ENCODE results near the gene SOD3. TPM values are rescaled to one million over a fixed set of nuclear protein-coding genes. Genes with fewer than 3 reads are reported as not detected.

The SOD3 gene
- total and polyA plus RNA-seq, 2 of the 4 experiments (the other 2 are of a cell fraction) = 0.36 to 5.8 TPM

DNA sequence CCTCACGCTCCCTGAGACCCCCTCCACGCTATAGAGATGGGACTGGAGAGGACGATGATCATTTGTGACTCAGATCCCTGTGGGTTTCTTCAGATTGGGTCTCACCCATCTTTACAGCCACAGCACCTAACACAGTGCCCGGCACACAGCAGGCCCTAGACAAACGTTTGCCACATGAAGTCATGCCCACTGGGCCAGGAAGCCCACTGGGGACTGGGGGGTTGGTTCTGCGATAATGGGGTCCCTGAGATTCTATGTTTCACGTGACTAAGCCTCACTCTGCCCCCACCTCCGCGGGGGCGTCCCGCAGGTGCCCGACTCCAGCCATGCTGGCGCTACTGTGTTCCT, 3.8 kb downstream of the SOD3 start:
- Histone ChIP-seq H2BK120ac (ENCODE audit: low read depth, low read length) (no peak overlapping the region), H2AK9ac (replicated peaks; ENCODE audit: low read depth, low read length, poor library complexity) (no peak overlapping the region), H2BK5ac (ENCODE audit: low read depth, low read length, poor library complexity, severe bottlenecking) (no peak overlapping the region), H3K14ac (replicated peaks; ENCODE audit: low read depth, low read length) (no peak overlapping the region), H3K9ac (ENCODE audit: low read depth, low read length) (no peak overlapping the region), H3K9me1 (ENCODE audit: insufficient read depth, low read length) (peaks cover 9% of the 10 kb centered on the region), H2AK5ac (ENCODE audit: low read depth, low read length) (no peak overlapping the region), H3K79me1 (ENCODE audit: low read depth in 1 of 2, low read length in 2 of 2) (no peaks in the 10 kb centered on the region), H3K27me3 (ENCODE audit: control insufficient read depth, insufficient read depth, low read length) (no peaks in the 10 kb centered on the region; the same call in 1 of the 2 replicates), H3K27ac (ENCODE audit: insufficient read depth, low read length) (no peak overlapping the region), H3K18ac (ENCODE audit: low read depth, low read length) (no peak overlapping the region), H2BK20ac (ENCODE audit: low read depth, low read length) (no peak overlapping the region), H2AFZ (replicated peaks; ENCODE audit: low read length, poor library complexity) (no peak overlapping the region), H3K36me3 (ENCODE audit: control insufficient read depth, insufficient read depth, low read length) (no peaks in the 10 kb centered on the region; the same call in 1 of the 2 replicates), H4K5ac (ENCODE audit: low read depth, low read length) (no peak overlapping the region), H3K9me3 (ENCODE audit: control insufficient read depth, insufficient read depth, low read length) (no peaks in the 10 kb centered on the region), H3K4me3 (ENCODE audit: insufficient read depth, low read depth, low read length) (no peak overlapping the region), H3K4me2 (ENCODE audit: low read depth, low read length) (no peak overlapping the region), H3K56ac (ENCODE audit: extremely low read depth, insufficient read depth, low read length) (no peak overlapping the region), H4K20me1 (ENCODE audit: insufficient read depth, low read length) (no peaks in the 10 kb centered on the region), H4K8ac (ENCODE audit: low read depth in 2 of 2, low read length in 2 of 2) (no peak overlapping the region), H2BK15ac (ENCODE audit: low read depth, low read length) (no peak overlapping the region), H3K23ac (ENCODE audit: low read depth, low read length) (no peak overlapping the region), H4K91ac (ENCODE audit: insufficient read depth, low read depth, low read length) (no peak overlapping the region), H3K4me1 (ENCODE audit: control insufficient read depth, insufficient read depth, low read length) (peaks cover 11% of the 10 kb centered on the region), H3K4ac (ENCODE audit: low read depth, low read length) (no peak overlapping the region)
- 91% methylated on average over 5 of the region's 13 CpGs; no CpG with 5 or more reads in 1 of the 2 experiments for WGBS, 2 experiments (ENCODE audit: extremely low coverage in 2 of 2, insufficient read length in 1 of 2)
- intact Hi-C loops (cut with micrococcal nuclease) = loop anchor here (10.0 kb wide), 1 partner anchor 324 kb away; no protein-coding TSS in a partner anchor
- TF ChIP-seq ELK1 (IDR thresholded peaks at IDR 0.05; ENCODE audit: borderline replicate concordance, low read depth, low read length) = no peak
- TF ChIP-seq POLR2A (IDR thresholded peaks at IDR 0.05; ENCODE audit: low read depth, low read length) = no peak
- no peak for TF ChIP-seq FOS (IDR thresholded peaks at IDR 0.05; ENCODE audit: low read depth, low read length)
- no peak for TF ChIP-seq MAFK (IDR thresholded peaks at IDR 0.05; ENCODE audit: low read depth, low read length)
- TF ChIP-seq, protein P1, sequence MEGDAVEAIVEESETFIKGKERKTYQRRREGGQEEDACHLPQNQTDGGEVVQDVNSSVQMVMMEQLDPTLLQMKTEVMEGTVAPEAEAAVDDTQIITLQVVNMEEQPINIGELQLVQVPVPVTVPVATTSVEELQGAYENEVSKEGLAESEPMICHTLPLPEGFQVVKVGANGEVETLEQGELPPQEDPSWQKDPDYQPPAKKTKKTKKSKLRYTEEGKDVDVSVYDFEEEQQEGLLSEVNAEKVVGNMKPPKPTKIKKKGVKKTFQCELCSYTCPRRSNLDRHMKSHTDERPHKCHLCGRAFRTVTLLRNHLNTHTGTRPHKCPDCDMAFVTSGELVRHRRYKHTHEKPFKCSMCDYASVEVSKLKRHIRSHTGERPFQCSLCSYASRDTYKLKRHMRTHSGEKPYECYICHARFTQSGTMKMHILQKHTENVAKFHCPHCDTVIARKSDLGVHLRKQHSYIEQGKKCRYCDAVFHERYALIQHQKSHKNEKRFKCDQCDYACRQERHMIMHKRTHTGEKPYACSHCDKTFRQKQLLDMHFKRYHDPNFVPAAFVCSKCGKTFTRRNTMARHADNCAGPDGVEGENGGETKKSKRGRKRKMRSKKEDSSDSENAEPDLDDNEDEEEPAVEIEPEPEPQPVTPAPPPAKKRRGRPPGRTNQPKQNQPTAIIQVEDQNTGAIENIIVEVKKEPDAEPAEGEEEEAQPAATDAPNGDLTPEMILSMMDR (conservative IDR thresholded peaks at IDR 0.05; ENCODE audit: low read depth, low read length) = no peak
- TF ChIP-seq BHLHE40 (IDR thresholded peaks at IDR 0.05; ENCODE audit: low read depth, low read length) = no peak
- TF ChIP-seq RCOR1 (IDR thresholded peaks at IDR 0.05; ENCODE audit: insufficient replicate concordance, low read length) = no peak
- no peak for TF ChIP-seq SMC3 (IDR thresholded peaks at IDR 0.05; ENCODE audit: low read depth, low read length)
- TF ChIP-seq, protein P2, sequence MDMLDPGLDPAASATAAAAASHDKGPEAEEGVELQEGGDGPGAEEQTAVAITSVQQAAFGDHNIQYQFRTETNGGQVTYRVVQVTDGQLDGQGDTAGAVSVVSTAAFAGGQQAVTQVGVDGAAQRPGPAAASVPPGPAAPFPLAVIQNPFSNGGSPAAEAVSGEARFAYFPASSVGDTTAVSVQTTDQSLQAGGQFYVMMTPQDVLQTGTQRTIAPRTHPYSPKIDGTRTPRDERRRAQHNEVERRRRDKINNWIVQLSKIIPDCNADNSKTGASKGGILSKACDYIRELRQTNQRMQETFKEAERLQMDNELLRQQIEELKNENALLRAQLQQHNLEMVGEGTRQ (IDR thresholded peaks at IDR 0.05; ENCODE audit: low read depth, low read length) = no peak
- no peak for TF ChIP-seq RFX5 (IDR thresholded peaks at IDR 0.05; ENCODE audit: low read depth, low read length)
- ChIA-PET POLR2A (ENCODE audit: unreplicated experiment) (no interaction called here), CTCF (no interaction called here)
- no peak for DNase-seq
- BruUV-seq (replicated peaks) = no TSS peak
- in situ Hi-C loops (cut with MboI; ENCODE audit: low sequenced_read_pairs) = no loop called here
- dilution Hi-C loops (cut with HindIII; ENCODE audit: low sequenced_read_pairs, unreplicated experiment) = no loop called here
- no peak for ATAC-seq (ENCODE audit: low read depth)
